ENCODE results near the gene ACOT9.
"Not testable (repeated sequence)": the region's sequence is repeated elsewhere in the genome, so short reads cannot be mapped to it uniquely, and the experiment has no call there.

The ACOT9 gene

GRCh38 chrX:23765449-23765848 is 22.4 kb upstream of the ACOT9 start:
- no peak for DNase-seq (ENCODE audit: low spot score)

GRCh38 chrX:23764188-23764984 is 21.3 kb upstream of the ACOT9 start:
- no peak for DNase-seq (ENCODE audit: low spot score)

- no peak for DNase-seq (ENCODE audit: low spot score)
Observed at GRCh38 chrX:23759821-23760220, 16.7 kb upstream of the ACOT9 start.

GRCh38 chrX:23756165-23756564 is 13.1 kb upstream of the ACOT9 start:
- peak; percentile 69 for DNase-seq (ENCODE audit: low spot score)

GRCh38 chrX:23754664-23755063 is 11.6 kb upstream of the ACOT9 start:
- no peak for DNase-seq (ENCODE audit: low spot score)

DNA sequence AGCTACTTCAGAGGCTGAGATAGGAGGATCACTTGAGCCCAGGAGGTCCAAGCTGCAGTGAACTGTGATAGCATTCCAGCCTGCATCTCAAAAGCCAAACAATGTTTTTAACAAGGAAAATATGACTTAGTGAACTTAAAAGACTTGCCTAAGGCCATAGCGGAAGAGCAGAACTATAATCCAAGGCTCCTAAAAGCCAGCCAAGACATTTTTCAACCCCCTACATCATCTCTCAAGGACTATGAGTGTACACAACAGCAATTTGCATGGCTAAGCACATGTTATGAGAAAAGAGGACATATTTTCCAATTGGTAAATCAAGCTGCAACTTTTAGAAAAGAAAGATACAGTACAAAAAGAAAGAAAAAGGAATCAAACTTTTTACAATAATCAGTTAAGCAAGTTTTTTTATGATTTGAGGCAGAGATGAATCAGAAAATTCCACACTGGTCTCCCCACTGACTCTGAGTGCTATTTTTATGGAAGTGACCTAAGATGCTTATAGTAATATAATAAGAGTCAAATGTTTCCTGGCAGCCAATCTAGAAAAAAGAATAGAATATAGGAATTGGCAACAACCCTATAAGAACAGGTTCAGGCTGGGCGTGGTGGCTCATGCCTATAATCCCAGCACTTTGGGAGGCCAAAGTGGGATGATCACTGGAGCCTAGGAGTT is 9.8 kb upstream of the ACOT9 start:
- DNase-seq (ENCODE audit: low spot score), result no peak

DNA sequence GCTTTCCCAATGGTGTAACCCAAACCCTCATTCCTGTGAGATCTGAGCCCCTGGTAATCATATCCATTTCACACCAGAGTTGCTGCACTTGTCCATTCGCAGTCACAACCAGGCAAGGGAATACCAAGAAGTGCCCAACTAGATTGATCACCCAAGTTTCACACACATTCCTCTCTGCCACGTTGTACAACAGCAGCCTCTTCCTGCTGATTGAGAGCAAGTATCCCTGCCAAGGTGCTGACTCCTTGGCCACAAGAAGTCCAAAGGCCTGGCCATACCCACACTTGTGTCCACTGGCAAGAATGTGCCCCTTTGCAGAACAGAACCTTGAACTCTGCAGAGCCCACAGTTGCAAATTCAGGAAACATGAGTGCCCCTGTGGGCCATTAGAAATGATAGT is 6.5 kb upstream of the ACOT9 start:
- no peak for DNase-seq (ENCODE audit: low spot score)

GRCh38 chrX:23749129-23749528 is 6.1 kb upstream of the ACOT9 start:
- no peak for DNase-seq (ENCODE audit: low spot score)

GRCh38 chrX:23745786-23746185 is 2.7 kb upstream of the ACOT9 start:
- no peak for DNase-seq (ENCODE audit: low spot score)

DNA sequence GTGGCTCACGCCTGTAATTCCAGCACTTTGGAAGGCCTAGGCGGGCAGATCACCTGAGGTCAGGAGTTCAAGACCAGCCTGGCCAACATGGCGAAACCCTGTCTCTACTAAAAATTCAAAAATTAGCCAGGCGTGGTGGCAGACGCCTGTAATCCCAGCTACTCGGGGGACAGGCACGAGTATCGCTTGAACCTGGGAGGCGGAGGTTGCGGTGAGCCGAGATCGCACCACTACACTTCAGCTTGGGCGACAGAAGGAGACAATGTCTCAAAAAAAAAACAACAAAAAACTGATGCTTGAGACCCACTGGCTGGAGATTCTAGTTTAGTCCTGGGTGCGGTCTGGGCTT is 521 bp upstream of the ACOT9 start:
- DNase-seq (ENCODE audit: low spot score), result not testable (repeated sequence)

GRCh38 chrX:23742174-23742696 is 841 bp downstream of the ACOT9 start:
- DNase-seq (ENCODE audit: low spot score), result no peak

DNA sequence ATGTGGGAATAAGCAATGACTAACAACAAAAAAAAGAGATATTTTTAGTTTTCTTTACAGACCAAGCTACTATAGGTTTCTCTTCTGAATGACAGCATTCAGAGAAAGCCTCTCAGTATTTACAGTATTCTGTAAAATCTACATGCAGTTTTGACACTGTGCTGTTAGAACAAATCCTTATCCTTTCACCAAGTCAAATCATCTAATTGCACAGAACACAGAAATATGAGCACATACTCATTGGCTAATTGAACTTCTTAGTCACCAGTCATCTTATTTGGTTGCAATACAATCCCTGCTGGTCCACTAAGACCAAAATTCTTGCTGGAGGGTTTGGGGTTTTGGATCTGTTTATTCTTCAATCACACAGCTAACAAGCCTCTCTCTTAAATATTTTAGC is 5.7 kb downstream of the ACOT9 start:
- DNase-seq (ENCODE audit: low spot score), result no peak

DNA sequence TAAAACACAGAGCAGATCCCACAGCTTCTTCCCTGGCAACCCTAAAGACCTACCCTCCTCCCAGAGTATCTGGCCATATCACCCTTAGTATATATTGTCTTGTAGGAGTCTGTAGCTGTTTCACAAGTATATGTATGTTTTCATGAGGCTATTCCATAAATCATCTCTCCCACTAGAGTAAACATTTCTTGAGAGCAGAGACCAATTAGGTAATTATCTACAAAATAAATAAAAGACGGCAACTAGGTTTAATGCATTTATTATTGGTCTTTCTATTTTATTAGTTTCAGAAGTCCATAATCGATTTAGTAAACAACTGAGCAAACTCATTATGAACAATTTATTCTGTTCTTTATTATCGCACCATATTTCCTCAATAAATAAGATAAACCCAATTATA is 7.0 kb downstream of the ACOT9 start:
- no peak for DNase-seq (ENCODE audit: low spot score)

GRCh38 chrX:23732704-23733103 is 10.4 kb downstream of the ACOT9 start:
- no peak for DNase-seq (ENCODE audit: low spot score)

- DNase-seq (ENCODE audit: low spot score), result no peak
Observed at GRCh38 chrX:23731951-23732350, 11.1 kb downstream of the ACOT9 start.

DNA sequence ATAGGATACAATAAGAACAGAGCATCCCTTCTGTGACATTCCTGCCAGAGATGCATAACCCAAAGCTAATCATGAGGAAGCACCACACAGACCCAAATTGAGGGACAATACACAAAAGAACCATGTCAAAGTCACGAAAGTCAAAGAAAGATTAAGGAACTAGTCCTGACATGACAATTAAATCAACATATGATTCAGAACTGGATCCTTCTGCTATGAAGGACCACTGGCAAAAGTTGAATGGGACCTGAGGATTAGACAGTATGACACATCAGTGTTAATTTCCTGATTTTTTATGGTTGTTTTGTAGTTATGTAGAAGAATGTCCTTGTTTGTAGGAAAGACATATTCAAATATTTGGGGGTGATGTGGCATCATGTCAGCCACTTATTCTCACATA is 13.9 kb downstream of the ACOT9 start:
- DNase-seq (ENCODE audit: low spot score), result no peak

- DNase-seq (ENCODE audit: low spot score), result no peak
Observed at GRCh38 chrX:23727206-23727605, 15.9 kb downstream of the ACOT9 start.

GRCh38 chrX:23726191-23726590 is 16.9 kb downstream of the ACOT9 start:
- DNase-seq (ENCODE audit: low spot score), result no peak

GRCh38 chrX:23720117-23720677 is 22.9 kb downstream of the ACOT9 start:
- no peak for DNase-seq (ENCODE audit: low spot score)

DNA sequence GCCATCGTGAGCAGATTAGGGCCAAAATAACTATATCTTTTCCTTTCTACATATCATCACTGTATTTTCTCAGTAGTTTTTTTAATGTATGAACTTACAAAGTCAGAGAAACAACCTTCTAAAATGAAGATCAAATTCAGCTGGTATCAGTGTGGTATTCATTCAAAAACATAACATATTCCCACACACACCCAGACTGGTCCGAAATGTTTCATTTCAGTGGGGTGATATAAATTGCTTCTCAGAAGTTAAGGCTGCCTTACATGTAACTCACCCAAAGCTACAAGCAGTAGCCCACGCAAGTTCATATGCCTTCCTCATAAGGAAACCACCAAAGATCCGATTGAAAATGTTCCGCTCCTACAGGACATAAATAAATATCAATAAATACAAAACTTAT is 37.8 kb downstream of the ACOT9 start:
- DNase-seq (ENCODE audit: low spot score), result no peak

DNA sequence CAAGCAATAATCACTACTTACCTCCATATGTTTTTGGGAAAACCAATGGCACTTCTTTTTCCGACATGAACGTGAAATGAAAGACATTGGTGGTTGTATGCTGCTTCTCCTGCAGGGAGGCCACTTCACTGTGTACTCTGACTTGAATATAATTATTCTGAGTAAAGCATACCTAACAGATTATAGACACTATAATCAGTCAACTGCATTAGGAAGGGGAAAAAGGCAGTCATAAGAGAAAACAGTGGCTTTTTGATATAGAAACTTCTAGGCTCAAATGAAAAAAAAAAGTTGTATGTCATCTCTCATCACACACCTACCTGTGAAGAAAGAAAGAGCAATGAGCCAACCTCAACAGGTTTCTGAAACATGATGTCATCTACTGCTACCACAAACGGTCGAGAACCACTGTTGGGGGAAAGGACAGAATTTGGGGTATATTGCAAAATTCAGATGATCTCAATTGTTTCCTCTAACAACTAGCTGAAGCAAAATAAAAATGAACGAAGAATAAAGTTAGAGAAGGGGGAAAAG is 38.3 kb downstream of the ACOT9 start:
- no peak for DNase-seq (ENCODE audit: low spot score)

DNA sequence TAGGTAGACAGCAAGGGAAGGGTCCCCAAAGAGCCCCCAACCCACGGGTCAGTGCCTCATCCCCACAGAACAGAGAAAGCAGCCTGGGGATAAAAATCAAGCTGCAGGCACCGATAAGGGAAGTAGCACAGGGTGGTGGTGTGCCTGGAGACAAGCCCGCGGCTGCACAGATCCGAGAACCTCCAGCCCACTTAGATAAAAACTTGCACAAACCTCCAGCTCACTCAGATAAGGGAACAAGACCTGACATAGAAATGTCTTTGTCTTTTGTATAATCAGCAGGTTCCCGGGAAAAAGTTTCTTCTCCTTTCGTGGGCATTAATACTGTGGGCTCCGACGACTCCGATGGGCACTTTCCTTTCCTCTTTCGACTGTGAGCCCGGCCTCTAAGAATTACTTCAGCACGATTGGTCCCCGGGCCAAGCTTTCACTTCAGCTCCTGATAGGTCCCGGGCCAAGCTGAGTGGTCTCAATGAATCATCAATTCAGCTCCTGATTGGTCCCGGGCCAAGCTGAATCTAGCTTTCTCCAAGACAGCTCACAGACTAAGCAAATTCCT is 43.4 kb downstream of the ACOT9 start:
- no peak for DNase-seq (ENCODE audit: low spot score)

GRCh38 chrX:23694606-23695005 is 48.5 kb downstream of the ACOT9 start:
- peak; percentile 38 for DNase-seq (ENCODE audit: low spot score)
